ENCODE measurements around the gene IL23R.
"Not testable (repeated sequence)": the region's sequence is repeated elsewhere in the genome, so short reads cannot be mapped to it uniquely, and the experiment has no call there.

Gene IL23R, protein sequence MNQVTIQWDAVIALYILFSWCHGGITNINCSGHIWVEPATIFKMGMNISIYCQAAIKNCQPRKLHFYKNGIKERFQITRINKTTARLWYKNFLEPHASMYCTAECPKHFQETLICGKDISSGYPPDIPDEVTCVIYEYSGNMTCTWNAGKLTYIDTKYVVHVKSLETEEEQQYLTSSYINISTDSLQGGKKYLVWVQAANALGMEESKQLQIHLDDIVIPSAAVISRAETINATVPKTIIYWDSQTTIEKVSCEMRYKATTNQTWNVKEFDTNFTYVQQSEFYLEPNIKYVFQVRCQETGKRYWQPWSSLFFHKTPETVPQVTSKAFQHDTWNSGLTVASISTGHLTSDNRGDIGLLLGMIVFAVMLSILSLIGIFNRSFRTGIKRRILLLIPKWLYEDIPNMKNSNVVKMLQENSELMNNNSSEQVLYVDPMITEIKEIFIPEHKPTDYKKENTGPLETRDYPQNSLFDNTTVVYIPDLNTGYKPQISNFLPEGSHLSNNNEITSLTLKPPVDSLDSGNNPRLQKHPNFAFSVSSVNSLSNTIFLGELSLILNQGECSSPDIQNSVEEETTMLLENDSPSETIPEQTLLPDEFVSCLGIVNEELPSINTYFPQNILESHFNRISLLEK

DNA sequence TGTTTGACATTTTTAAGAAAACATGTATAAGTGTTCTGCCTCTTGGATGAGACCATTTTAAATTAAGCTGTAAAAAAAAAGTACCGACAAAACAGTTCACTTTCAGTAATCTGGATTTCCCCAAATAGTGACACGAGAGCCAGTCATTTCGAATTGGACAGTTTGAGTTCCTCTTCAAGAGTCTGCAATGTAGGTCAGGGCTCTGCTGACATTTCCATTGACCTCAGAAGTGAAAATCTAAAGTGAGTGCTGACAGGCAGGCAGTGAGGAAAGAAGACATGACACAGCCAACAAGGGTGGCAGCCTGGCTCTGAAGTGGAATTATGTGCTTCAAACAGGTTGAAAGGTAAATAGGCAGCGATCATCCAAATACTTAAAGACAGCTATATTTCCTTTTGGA is at the start of gene IL23R:
IL23R (plus strand) TSS at position 259 of the 400 bp plus-strand sequence. CDS start 1,667 bp downstream, outside the sequence.
- no peak for DNase-seq

- DNase-seq = peak; percentile 21
These were observed 48.1 kb upstream of the IL23R start for GRCh38 chr1:67118191-67118590.

DNA sequence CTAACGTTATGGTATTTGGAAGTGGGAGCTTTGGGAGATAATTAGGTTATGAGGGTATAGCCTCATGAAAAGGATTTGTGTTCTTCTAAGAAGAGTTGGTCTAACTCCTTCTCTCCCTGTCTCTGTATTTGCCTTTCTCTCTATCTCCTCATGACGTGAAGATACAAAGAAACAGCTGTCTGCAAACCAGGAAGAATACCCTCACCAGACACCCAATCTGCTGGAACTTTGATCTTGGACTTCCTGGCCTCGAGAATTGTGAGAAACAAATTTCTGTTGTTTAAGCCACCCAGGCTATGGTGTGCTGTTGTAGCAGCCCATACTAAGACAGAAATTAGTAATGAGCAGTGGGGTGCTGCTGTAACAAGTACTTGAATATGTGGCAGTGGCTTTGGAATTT is 47.6 kb upstream of the IL23R start:
- no peak for DNase-seq

DNA sequence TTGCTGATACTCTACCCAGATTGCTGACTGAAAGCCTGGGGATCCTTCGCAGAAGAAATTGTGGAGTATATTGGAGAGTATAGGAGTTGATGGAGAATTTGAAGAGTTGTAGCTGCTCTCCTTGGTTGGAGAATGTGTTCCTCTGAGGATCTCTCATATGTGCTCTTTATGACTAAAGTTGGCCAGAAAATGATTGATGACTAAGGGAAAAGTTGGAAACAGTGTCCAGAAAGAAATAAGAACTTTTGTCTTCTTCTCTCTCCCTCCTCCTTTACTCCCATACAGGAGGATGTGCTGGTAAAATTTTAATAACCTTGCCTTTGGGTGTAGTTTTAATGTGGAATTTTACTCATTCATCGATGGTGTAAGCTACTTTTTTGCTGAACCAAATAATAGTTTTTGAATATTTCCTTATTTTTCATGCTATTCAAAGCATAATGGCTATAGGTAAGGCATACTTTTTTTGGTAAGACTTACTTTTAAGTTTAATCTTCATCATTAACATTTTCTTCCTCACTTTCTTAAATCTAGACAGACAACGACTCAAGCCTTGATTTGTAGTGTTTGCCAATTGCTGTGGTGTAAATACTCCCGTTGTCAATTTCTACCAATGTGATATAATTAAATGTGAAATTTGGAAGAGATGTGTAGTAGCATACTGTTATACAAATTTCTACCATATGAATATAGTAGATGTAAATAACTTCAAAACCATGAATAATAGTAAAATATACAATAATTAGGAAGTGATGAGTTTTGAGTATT is 45.2 kb upstream of the IL23R start:
- no peak for DNase-seq

DNA sequence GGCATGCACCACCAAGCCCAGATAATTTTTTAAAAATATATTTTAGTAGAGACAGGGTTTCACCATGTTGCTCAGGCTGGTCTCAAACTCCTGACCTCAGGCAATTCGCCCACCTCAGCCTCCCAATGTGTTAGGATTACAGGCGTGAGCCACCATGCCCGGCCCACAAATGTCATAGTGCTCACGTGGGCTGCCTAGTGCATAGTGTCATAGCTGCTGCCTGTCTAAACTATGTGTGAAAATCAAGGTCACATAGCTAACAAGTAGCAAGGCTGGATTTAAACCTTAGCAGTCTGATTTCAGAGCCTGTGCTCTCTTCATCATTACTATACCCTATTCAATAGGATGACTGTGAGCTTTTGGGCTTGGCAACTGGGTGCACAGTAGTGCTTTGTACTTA is 41.8 kb upstream of the IL23R start:
- DNase-seq = no peak

- DNase-seq = peak; percentile 13
These were observed 40.0 kb upstream of the IL23R start for GRCh38 chr1:67126111-67126746.

- DNase-seq = no peak
These were observed 39.3 kb upstream of the IL23R start for GRCh38 chr1:67126974-67127373.

DNA sequence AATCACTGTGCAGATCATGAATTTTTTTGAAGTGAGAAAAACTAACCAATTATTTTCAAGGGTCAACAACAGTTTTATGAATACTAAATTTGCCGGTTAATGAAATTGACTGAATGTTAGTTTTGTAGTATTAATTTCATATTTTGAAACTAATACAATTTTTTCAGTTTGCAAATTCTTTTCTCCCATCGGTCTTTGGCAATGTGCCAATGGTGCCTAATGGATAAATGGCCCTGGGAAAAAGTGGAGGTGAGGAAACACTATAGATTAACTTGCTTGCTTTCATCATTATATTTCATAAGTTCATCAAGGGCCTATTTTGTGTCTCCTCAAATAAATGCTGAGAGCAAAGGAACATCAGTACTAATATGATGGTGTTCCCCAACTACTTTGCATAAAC is 35.6 kb upstream of the IL23R start:
- DNase-seq = no peak

DNA sequence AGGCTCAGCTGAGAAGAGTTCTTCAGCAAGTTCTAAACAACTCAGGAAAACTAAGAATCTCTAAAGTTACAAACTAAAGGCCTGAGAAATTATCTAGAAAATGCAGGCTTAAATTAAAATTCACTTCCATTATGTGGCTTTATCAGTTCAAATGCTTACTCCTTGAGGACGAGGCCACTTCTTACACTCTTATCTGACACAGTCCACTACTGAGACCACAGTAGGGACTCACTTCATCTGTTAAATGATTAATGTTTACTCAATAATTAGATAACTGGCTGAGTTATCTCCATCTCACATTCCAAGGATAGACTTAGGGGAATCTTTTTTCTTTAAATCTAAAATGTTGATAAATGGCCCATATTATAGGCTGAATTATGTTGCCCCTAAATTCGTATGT is 33.1 kb upstream of the IL23R start:
- DNase-seq = no peak

GRCh38 chr1:67134695-67135094 is 31.6 kb upstream of the IL23R start, which contains the start of gene C1orf141:
TSS of gene C1orf141 (minus strand) at chr1:67134970. CDS start at chr1:67127240, 7,730 bp downstream.
- DNase-seq = peak; percentile 31

DNA sequence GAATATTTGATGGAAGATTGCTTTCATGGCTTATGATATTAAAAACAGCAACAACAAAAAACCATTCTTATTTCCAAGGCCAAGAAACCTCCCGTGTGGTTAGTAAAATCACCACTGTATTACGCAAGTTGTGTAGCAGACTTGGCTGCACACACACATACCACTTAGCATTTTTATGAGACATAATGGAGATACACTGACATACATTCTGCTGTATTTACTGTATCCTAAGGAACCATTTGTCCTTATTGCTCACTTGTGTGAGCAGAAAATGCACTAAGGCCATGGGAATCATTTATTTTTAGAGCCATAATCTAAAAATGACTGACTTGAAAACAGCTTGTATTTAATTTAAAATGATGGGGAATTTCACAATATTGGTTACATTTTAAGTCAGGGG is 30.9 kb upstream of the IL23R start:
- DNase-seq = peak; percentile 91

DNA sequence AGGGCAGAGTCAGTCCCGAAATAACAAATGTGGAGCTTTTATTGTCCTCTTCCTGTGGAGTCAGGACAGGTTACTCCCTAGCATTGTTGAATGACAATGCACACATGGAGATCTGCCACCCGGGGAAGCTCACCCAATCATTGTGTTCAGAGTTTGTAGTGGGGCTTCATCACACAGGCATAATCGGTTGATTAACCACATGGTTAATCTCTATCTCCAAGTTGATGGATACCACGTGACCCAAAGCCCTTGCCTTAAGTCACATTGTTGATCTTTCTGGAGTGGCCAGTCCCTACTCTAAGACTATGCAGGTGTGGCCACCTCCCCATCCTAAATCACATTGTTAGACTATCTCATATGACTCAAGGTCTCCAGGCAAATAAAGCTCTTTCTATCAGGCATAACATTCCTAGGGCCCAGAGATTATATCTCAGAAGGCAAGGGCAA is 28.9 kb upstream of the IL23R start:
- no peak for DNase-seq

- no peak for DNase-seq
These were observed 27.3 kb upstream of the IL23R start for GRCh38 chr1:67138813-67139499.

DNA sequence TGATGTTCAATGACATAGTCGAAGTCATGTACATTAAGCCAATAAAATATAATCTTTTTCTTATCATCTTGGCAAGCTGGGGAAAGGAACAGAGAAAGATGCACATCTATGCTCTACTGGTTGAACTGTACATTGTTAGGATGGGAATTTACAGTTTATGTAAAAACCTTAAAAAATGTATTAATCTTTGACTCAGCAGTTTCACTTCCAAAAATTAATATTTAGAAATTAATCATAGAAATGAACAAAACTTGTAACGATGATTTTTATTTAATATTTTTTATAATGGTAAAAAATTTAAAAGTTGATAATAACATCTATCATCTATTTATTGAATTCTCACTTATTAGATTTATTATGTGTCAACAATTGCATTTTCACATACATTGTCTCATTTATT is 25.8 kb upstream of the IL23R start:
- DNase-seq = no peak

DNA sequence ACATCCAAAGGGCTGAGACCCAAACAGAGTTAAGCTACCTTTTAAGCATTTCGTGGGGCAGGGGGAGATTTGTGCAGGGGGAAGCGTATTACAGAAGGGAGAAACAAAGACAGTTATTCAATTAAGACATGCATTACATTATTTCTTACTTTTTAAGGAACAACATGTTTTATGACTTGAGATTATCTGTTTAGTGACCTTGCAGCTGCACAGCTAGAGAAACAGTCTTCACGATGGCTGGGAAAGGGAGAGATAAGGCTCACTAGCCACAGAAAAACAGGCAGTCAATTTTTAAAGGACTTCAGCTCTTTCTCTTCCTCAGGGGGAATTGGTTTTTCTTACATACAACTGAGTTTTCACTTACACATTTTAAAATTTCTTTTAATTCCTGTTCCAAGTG is 24.4 kb upstream of the IL23R start:
- not testable (repeated sequence) for DNase-seq

DNA sequence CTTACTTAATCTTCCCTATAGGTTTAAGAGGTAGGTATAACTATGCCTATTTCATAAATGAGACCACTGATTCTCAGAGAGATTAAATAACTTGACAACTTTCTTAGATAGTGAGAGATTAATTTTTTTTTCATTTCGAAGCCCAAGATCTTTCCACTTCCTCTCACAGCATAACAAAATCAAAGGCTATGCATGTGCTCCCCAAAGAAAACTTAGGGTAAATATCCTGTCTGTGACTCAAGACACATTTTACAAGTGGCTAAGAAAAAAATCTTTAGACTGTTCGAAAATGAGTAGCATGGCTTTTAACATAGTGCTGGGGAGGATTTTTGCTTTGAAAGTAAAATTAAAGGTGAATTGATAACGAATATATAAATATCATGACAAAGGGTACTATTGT is 23.3 kb upstream of the IL23R start:
- no peak for DNase-seq

- no peak for DNase-seq
These were observed 22.3 kb upstream of the IL23R start for GRCh38 chr1:67143966-67144365.

- no peak for DNase-seq
These were observed 21.6 kb upstream of the IL23R start for GRCh38 chr1:67144696-67145095.

GRCh38 chr1:67146101-67146500 is 20.2 kb upstream of the IL23R start:
- no peak for DNase-seq

GRCh38 chr1:67146539-67146938 is 19.7 kb upstream of the IL23R start:
- DNase-seq = no peak

GRCh38 chr1:67147973-67148372 is 18.3 kb upstream of the IL23R start:
- not testable (repeated sequence) for DNase-seq

DNA sequence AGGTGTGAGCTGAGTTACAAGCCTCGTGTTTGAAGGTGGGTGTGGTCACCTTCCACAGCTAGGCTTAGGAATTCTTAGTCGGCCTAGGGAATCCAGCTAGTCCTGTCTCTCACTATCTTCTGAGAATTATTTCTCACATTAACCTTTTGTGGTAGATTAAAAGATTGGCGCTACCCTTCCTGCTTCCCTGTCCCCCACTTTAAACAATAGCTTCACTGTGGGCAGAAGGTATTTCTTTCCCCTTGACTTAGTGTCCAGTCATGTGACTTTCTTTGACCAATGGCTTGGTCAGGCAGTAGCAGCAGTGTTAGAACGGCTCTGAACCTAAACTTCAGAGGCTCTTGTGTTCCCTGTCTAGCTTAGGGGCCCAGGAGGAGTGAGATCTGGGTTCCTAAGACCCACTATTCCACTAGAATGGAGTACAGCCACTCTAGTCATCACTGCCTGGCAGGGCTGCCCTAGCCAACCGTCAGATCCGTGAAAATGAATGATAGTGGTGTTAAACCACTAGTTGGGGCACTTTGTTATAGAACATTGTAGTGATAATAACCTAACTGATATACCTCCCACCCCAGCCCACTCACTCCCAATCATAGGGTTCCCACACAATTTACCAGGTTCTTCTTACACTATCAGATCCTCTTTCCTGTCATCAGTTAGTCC is 17.6 kb upstream of the IL23R start:
- no peak for DNase-seq

Measured in fibroblast of upper back skin (primary cell).